Measurements from ENCODE around the gene CCNT1.

Gene CCNT1

GRCh38 chr12:48640854-48641253 lies 75.7 kb downstream of the CCNT1 start:
- no peak for DNase-seq (ENCODE audit: low spot score)

- DNase-seq (ENCODE audit: low spot score): no peak
These were observed 76.1 kb downstream of the CCNT1 start for GRCh38 chr12:48640428-48640827.

Data from CD4-positive, alpha-beta T cell treated with Interleukin-6 at 100 ng/mL for 8 hours (primary cell).